HG02943 (cell line): ENCODE data around the gene SERPINB1.

ENCODE experiments used
- ATAC-seq: cut with Tn5 transposase; IDR thresholded peaks from one replicate; pipeline ENCODE4 v1.9.1; 2021; ENCODE audit warnings: mild to moderate bottlenecking, low read depth, moderate library complexity; ENCODE audit not compliant: unreplicated experiment

The SERPINB1 gene

GRCh38 chr6:2795162-2795561, 46.5 kb downstream of the SERPINB1 start:
- no peak for ATAC-seq

- ATAC-seq = no peak
These were observed 47.4 kb downstream of the SERPINB1 start for GRCh38 chr6:2794171-2794730.

- ATAC-seq = no peak
These were observed 48.0 kb downstream of the SERPINB1 start for GRCh38 chr6:2793534-2794151.

GRCh38 chr6:2792330-2793110, 49.1 kb downstream of the SERPINB1 start:
- ATAC-seq = no peak

GRCh38 chr6:2791450-2791974, 50.2 kb downstream of the SERPINB1 start:
- ATAC-seq = no peak

GRCh38 chr6:2790588-2791449, 50.8 kb downstream of the SERPINB1 start:
- no peak for ATAC-seq

- no peak for ATAC-seq
These were observed 55.4 kb downstream of the SERPINB1 start for GRCh38 chr6:2786269-2786668.

GRCh38 chr6:2784930-2785329, 56.7 kb downstream of the SERPINB1 start:
- no peak for ATAC-seq

- no peak for ATAC-seq
These were observed 57.6 kb downstream of the SERPINB1 start for GRCh38 chr6:2784061-2784460.

GRCh38 chr6:2783188-2783963, 58.3 kb downstream of the SERPINB1 start:
- no peak for ATAC-seq

GRCh38 chr6:2782825-2783187, 58.9 kb downstream of the SERPINB1 start:
- ATAC-seq = no peak

GRCh38 chr6:2782356-2782708, 59.3 kb downstream of the SERPINB1 start:
- ATAC-seq = no peak
